GM19438 (cell line): ENCODE data around the gene SH3GL3.

Experiments used
- ATAC-seq: cut with Tn5 transposase; IDR thresholded peaks from one replicate; pipeline ENCODE4 v1.9.1; 2021; ENCODE audit warnings: low read depth; ENCODE audit not compliant: unreplicated experiment

The SH3GL3 gene

DNA sequence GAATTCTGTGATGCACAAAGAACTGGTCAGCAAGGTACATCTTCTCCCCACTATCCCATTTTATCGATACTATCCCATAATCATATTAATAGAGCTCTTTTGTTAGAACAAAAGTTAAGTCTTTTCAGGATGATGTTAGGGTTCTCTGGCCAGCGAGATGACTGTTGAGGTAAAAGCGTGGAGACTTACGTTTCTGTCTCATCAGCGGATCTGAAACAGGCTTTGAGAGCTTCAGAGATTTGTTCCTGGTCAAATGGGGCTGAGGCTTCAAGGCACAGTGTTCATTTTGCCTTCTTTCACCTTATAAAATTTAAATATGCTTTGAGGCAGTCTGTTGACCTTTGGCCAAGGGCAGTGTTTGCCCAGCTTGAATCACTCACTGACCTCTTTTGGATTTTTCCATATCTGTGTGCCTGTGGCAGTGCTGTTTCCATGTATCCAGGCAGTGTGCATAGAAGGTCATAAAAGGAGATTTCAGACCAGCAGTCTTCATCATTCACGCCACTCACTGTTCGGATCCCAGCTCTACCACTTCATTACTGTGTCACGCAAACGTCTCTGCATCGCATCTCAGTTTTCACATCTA, 209.9 kb downstream of the SH3GL3 start:
- no peak for ATAC-seq

DNA sequence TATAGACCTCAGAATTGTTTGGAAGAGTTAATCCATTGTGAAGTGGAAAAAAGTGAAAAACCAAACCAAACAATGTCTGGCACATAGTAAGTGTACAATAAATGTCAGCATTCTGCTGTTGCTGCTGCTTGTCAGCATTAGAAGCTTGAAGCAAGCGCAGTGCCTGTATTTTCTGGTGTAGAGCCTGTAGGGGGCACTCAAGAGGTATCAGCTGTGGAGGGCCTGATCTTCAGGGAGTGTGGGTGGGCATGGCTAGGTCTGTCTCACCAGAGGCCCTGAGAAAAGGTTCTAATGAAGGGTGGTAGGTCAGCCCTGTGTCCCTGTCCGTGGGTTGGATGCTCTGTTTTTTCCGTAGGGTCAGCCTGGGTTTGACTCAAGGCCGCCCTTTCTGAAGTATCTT, 210.4 kb downstream of the SH3GL3 start:
- ATAC-seq = no peak

DNA sequence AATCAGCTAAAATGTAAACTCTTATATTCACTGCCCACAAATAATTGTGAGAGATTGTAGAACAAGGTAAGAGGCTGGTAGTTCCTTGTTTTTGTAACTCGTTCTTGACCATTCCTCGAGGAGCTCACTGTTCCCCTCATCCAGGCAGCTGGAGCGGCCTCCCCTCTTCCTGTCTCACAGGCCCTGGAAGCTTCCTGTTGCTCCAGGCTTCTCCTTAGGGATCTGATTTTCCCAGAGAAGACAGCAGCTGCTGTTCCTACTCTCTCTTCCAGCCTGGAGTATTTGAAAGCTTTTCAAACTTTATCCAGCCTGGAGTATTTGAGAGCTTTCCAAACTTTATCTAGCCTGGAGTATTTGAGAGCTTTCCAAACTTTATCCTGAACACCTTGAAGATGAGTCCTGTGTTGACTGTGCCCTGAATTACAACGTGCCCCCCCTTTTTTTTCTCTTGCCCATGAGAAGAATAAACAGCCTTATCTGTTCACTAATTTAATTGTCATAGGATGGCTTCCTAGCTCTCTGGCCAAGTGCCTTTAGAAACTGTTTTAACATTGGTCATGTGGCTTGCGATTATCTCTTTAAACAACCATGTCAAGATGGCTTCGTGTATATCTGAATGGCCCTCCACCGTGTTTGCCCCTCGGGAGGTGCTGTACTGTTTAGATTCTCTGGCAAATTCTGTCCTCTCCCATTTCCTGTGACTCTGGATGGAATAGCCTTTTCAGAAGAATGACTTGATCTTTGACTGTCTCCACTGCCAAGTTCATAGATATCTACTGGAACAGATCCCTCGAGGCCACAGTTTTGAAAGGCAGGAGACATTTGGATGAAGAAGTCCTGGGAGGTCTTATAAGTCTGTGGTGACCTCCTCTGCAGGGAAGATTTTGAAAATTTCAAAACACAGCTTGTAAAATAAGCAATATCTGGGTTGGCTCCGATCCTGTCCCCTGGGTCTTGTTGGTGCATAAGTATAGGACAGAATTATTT, 211.6 kb downstream of the SH3GL3 start:
- no peak for ATAC-seq

DNA sequence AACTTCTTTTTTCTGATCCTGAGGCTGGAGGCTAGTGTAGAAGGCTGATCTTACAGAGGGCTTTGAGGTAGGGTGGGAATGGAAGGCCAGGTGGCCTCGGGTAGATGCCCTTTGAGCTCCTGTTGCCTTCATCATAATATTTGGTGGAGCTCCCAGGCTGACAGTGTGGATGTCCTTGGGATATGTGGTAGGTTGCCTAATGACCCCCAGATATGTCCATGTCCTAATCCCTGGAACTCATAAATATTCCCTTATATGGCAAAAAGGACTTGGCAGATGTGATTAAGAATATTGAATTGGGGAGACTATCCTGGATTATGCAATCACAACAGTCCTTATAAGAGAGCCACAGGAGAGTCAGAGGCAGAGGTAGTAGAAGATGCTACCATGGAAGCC, 212.3 kb downstream of the SH3GL3 start:
- no peak for ATAC-seq

DNA sequence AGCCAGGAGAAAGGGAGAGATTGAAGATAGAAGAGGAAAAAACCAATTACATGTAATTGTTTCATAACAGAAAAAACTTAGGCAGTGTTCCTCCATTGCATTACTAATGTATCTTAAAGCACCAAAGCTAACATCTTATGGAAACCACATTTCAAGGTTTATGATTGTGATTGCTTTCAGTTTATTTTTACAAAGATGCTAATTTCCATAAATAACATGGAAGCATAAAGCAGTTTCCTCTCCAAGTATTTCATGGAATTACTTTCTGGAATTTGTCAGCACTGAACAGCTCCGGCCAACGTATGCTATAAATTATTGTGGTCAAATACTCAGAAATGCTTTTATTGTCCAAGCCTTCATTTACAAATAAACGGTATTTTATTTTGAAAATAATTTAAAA, 218.3 kb downstream of the SH3GL3 start:
- ATAC-seq = no peak
